ENCODE results near the gene CHM. TPM values are rescaled to one million over a fixed set of nuclear protein-coding genes. Genes with fewer than 3 reads are reported as not detected.

Gene CHM
- total RNA-seq, 1 donor from 2014 or later: 43.7 TPM

- no peak for DNase-seq (ENCODE audit: low spot score, unreplicated experiment)
- Mint-ChIP-seq H3K27me3 (no peaks in the 10 kb centered on the region), H3K36me3 (ENCODE audit: insufficient read depth) (no peaks in the 10 kb centered on the region), H3K4me3 (ENCODE audit: low read depth) (no peak overlapping the region), H3K27ac (no peak overlapping the region), H3K4me1 (ENCODE audit: low read depth) (no peaks in the 10 kb centered on the region), H3K9me3 (ENCODE audit: low read depth) (peaks cover 57% of the 10 kb centered on the region)
- TF ChIP-seq, protein P1, sequence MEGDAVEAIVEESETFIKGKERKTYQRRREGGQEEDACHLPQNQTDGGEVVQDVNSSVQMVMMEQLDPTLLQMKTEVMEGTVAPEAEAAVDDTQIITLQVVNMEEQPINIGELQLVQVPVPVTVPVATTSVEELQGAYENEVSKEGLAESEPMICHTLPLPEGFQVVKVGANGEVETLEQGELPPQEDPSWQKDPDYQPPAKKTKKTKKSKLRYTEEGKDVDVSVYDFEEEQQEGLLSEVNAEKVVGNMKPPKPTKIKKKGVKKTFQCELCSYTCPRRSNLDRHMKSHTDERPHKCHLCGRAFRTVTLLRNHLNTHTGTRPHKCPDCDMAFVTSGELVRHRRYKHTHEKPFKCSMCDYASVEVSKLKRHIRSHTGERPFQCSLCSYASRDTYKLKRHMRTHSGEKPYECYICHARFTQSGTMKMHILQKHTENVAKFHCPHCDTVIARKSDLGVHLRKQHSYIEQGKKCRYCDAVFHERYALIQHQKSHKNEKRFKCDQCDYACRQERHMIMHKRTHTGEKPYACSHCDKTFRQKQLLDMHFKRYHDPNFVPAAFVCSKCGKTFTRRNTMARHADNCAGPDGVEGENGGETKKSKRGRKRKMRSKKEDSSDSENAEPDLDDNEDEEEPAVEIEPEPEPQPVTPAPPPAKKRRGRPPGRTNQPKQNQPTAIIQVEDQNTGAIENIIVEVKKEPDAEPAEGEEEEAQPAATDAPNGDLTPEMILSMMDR (IDR thresholded peaks at IDR 0.05; ENCODE audit: unreplicated experiment): no peak
These were observed 232.1 kb downstream of the CHM start for GRCh38 chrX:85815203-85815751.

Small RNAs within 50 kb of the gene (microRNA-seq; reads per million reads assigned to microRNA genes)
- gene MIR1321 (ENCODE audit: borderline number of aligned reads, unreplicated experiment): not detected
- gene MIR361 (ENCODE audit: borderline number of aligned reads, unreplicated experiment): 6,852 reads per million, percentile 91 among the genes with 10 or more reads in this experiment

Other genes with a start within 250 kb of the CHM start
- gene DACH2, start 100.9 kb upstream of the CHM start, total RNA-seq: 1.5 and 3.6 TPM in 2 replicates

All from progenitor cell of endocrine pancreas (in vitro differentiated cells).